Heart left ventricle (tissue), 13 donors: ENCODE measurements around the gene FRMD1.

Experiments
- CTCF ChIP-seq, 12 donors: fragments of 200-600 bp; sonication (generic) in 4 of 12; IDR thresholded peaks; one replicate each; pipeline versions ENCODE4 v1.5.0 to v1.8.0; 2018 to 2022; ENCODE audit warnings: antibody characterized with exemption in 12 of 12, mild to moderate bottlenecking in 5 of 12
- POLR2A ChIP-seq, 2 donors: fragments of 450-650 bp; IDR thresholded peaks; one replicate each; pipeline ENCODE4 v1.6.1; 2017; ENCODE audit warnings: antibody characterized with exemption in 2 of 2, mild to moderate bottlenecking in 2 of 2, moderate library complexity in 2 of 2
- donor health status: ischemic (EF 13 %, LVEDD 7.1; RV severe dilation, severe dysfunction).
- donor health status: DM: no; HTN: yes; CAD: no.
- donor health status: DM: no; HTN: no; CAD: no.
- donor health status: ischemic (EF 25% LVEDD 6.9; RV normal size, moderate dysfunction).
- donor health status: ischemic (EF 25% LVEDD 5.7; RV mildly dilated, moderate dysfunction).
- donor health status: ischemic (EF 35%, LVEDD 5.7; RV mildly dilated, moderate dysfunction).
- donor health status: nonischemic (EF 11% LVEDD 7.7; RV severe dilation, severe dysfunction).
- donor health status: DM: yes; HTN: yes; CAD: no.
- donor health status: PGD.
- donor health status: ischemic (EF 29% LVEDD 5.4; RV normal size, mild dysfunction).
- donor health status: nonischemic (EF 23%, LVEDD 6.1; RV moderate dilation, normal function).

GRCh38 chr6:168013250-168013915 is 65.6 kb downstream of the FRMD1 start:
- TF ChIP-seq CTCF (IDR thresholded peaks at IDR 0.05) (no peak), POLR2A (IDR thresholded peaks at IDR 0.05) (no peak)
